HG02938 (cell line): ENCODE data around the gene PCID2.

Experiments
- ATAC-seq: cut with Tn5 transposase; IDR thresholded peaks from one replicate; pipeline ENCODE4 v1.9.1; 2021; ENCODE audit warnings: mild to moderate bottlenecking, moderate library complexity; ENCODE audit not compliant: unreplicated experiment

Gene PCID2

DNA sequence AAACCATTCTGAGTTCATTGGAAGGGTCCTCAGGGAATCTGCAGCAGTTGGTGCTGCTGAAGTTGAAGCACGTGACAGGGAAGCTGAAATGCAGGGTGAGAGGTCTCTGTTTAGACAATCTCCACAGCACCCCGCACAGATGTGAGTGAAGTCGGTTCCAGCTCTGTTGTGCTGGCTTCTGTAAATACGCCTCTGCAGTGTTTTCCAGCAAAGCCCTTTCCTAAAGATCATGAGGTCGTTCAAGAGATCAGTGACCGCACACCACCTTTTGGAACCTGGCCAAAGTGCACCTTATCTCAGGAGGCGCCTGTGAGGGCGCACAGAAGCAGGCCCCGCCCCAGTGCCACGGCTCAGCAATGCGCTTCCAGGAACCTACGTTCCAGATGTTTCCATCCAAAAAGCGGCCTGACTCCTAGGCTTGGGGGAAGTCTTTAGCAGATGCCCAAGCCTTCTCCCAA is 11.7 kb upstream of the PCID2 start:
- no peak for ATAC-seq

DNA sequence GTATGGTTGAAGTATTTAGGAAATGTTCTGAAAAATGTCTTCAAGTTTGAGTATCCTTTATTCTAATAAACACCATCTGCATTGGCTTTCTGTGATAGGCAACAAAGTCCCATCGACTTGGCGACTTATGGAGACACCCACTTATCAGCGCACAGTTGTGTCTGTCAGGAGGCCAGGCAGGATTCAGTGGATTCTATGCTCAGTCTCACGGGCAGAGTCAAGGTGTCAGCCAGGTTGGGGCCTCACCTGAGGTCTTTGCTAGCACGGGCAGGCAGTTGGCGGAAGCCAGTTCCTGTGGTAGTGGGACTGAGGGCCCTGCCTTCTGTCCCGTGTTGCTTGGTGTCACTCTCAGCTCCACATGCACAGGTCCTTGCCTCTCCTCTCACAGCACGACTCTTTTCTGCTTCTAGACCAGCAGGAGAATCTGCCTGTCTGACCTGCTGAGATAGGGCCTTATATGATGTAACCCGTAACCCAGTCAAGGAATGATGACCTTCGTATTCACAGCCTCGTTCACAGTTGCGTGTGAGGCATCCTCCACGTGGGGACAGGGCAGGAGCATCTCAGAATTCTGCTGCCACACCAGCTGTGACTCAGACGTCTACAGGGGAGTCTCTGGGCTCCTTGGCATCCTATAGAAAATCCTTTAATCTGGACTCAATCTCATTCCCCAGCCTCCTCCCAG is 10.9 kb upstream of the PCID2 start:
- no peak for ATAC-seq

DNA sequence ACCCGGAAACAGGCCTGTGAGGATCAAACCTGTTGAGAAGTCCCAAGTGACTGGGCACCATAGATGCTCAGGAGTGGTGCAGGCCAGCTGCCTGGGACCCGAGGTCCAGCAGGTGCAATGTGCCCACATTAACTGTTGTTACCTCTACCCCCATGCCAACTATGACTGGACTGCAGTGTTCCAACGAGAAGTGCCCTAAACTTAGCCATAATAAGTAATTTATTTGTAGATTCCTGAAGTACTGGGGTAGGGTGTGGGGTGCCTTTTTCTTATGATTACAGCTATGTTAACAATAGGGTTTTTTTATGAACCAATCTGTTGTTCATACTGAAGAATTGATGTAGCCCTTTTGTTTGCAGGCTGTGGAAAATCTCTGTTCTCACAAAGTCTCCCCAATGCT is 10.1 kb upstream of the PCID2 start:
- no peak for ATAC-seq

DNA sequence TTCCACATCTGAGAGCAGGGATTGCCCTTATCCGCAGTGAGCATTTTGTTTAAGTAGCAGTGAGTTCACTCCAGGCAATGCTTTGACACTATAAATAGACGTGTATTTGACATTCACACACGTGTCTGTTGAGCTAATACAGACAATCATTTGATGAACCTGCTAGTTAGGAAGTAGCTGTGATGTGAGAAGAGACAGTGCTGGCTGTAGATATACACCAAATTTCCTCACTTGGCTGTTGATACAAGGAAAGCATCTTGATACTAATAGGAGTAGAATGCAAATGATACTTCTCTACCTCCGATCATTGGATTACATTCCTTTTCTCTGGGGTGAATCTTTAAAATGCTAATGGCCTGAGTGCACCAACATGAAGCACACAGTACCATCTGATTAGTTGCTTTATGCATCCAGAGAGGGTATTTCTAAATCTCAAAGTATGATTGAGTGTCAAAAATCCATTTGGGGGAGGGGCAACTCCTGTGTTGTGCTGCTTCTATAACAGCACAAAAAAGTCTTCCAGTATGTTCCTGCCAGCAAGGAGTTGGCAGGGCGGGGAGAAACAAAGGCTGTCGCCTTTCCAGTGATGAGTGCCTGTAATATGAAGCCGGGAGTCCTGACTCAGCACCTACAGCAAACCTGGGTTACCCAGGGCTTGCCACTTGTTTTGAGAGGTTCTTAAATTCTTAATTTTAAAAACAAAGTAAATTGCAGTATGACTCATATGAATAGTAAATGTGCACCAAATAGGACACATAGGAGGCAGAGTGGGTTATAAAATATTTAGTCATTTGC is 8.0 kb upstream of the PCID2 start:
- no peak for ATAC-seq

DNA sequence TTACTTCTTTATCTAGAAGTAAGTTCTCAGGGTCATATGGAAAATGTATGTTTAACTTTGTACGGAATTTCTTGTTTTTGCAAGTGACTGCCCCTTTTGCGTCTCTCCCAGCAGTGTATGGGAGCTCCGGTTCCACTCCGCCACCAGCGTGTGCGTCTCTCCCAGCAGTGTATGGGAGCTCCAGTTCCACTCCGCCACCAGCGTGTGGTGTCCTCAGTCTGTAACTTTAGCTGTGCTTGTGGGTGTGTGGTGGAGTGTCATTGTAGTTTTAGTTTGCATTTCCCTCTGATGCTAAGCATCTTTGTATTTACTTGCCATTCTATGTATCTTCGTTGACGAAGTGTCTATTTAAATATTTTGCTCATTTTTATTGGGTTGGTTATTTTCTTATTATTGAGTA is 3.3 kb upstream of the PCID2 start:
- no peak for ATAC-seq

DNA sequence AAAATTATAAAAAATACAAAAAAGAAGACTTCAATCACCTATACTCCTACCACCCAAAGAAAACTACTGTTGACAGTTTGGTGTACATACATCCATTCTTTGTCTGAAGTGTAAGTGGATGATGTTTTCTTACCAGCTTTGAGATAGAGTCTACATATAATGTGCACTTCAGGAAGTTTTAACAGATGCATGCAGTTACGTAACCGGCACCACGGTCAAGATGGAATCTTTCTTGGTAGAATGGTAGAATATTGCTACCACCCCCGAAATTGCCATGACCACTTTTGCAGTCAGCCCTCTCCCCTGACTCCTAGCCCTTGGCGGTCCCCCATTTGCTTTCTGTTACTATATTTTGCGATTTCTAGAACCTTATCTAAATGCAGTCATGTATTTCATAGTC is 2.4 kb upstream of the PCID2 start:
- ATAC-seq = no peak

DNA sequence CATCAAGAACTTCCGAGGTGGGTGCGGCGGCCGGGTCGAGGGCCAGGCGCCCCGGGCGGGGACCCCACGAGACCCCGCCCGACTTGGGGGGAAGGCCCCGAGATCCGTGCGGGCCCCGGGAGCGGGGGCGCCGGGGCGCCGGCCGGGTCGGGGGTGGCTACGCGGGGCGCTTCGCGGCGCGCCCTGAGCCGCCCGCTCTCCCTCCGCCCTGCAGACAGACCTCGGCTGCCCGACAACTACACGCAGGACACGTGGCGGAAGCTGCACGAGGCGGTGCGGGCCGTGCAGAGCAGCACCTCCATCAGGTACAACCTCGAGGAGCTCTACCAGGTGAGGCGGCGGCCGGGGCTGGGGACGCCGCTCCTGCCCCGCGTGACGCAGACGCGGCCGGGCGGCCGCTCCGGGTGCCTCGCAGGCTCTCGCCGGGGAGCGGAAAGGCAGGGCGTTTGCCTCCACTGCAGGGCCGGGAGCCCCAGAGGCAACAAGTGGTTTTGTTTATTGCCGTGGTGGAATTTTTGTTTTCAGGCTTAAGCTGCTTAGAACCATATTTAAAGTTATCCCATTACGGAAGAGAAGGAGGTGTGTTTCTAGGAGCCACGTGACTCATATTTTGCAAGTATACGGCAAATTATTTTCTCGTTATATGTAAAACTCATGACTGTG is 1.4 kb upstream of the PCID2 start:
- peak; percentile 36 for ATAC-seq

DNA sequence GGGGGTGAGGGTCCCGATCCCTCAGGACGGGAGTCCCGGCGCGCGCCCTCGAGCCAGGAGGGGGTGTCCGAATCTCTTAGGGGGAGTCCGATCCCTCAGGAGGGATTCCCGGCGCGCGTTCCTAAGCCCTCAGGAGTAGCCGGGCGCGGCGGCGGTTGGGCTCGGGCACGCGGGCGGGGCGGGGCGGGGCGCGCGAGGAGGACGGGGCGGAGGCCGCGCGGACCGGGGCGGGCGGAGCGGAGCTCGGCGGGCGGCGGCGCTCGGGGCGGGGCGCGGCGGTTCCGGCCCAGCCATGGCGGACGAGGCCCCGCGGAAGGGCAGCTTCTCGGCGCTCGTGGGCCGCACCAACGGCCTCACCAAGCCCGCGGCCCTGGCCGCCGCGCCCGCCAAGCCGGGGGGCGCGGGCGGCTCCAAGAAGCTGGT is 878 bp upstream of the PCID2 start, which contains the start of gene CUL4A:
Gene CUL4A, plus strand, starts transcription at position 278 of the 423 bp plus-strand sequence. Its CDS starts 15 bp downstream, at position 293.
- ATAC-seq = peak; percentile 33

DNA sequence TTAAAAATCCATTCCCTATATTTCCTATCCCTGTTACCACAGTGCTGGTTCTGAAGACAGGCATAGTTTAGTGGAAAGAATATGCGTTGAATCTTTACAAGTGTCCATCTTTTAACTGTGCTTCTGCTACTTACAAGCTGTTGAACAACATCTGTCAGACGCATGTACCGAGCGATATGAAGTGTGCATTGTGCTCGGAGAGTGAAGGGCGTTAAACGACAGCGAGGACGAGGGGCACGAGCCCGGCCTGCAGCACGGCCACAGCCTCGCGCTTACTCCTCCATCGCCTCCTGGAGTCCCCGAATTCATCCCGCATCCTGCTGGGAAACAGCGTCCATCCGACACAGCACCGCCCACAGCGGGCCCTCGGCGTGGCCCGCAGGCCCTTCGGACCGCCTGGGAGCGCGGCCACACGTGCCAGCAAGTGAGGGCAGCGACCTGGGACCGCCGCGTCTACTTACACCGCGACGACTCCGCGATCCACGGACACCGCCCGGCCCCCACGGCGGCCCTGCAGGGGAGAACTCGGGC is 514 bp downstream of the PCID2 start:
- peak; percentile 23 for ATAC-seq

DNA sequence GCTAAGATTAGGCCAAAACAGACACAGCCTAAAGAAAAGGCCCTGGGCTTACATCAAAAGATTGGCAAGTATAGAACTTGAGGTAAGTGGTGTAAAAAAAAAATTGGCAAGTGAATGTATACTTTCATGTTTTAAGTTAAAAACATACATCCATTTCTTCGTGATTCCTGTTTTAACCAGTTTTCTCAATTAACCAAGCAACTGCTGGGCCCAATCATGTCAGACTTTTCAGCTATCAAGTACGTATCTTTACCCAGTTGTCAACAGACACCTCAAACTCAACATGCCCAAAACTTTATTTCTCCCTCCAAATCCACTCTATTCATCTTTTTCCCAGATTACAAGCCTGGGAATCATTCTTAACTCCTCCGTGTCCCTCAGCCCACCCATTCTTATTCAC is 1.0 kb downstream of the PCID2 start:
- no peak for ATAC-seq

DNA sequence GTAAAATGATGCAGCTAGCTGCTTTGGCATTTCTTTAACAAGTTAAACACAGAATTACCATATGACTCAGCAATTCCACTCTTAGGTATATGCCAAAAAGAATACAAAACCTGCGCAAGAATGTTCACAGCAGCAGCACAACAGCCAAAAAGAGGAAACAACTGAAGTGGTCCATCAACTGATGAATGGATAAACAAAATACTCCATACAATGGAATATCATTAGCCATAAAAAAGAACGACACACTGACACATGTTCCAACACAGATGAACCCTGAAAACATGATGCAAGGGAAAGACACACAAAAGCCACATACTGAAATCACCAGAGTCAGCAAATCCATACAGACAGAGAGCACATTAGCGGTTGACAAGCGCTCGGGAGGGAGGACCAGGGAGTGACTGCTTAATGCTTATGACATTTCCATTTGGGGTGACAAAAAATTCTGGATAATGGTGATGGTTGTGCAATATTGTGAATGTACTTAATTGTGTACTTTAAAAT is 3.0 kb downstream of the PCID2 start:
- no peak for ATAC-seq

DNA sequence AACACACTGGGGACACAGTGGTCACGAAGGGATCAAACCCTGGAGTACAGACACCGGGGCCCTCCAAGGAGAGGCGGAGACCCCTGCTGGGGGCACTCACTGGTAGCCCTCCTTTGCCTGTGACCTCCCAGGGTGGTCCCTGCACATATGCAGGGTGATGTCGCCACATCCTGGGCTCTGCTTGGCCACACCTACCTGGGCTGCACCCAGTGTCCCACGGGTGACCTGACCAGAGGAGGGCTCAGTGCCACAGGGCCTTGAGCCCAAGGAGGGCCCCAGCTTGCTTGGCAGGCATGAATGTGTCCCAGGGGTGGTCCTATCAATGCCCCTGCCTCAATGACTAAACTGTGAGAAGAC is 4.1 kb downstream of the PCID2 start:
- ATAC-seq = no peak

DNA sequence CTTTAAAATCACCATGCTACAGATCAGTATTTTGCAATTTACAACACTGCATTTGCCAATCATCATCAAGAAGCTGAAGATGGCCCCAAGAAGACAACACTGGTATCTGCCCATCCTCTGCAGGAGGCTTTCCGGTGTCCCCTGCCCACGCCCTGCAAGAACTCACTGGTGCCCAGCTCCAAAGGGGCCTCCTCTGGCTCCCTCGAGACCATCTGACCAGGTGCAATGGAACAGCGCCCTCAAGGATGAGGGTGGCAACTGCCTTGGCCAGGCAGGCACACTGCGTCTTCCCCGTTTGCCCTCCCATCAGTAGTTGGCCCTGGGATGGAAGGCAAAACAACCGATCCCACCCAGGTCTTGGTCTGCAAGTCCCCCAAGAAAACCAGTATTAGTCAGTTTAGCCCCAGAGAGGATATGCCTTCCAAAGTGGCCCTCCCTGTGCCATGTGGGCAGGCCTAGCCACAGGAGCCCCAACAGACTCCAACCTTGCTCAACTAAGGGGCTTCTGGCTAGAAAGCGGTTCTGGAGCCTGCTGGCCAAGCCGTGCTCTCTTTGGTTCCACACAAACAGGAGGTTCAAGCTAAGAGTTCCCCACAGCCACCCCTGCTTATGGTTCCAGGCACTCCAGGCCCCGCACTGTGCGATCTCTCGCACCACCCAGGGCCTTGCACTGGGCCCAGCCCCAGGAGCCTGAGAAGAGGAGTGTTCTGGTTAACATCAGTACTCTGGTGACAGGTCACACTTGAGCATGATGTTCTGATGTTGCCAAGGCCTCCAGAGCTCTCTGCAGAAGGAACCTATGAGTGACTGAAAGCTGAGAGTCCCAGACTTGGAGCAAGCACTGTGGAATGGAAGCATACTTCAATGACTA is 4.7 kb downstream of the PCID2 start:
- ATAC-seq = no peak

DNA sequence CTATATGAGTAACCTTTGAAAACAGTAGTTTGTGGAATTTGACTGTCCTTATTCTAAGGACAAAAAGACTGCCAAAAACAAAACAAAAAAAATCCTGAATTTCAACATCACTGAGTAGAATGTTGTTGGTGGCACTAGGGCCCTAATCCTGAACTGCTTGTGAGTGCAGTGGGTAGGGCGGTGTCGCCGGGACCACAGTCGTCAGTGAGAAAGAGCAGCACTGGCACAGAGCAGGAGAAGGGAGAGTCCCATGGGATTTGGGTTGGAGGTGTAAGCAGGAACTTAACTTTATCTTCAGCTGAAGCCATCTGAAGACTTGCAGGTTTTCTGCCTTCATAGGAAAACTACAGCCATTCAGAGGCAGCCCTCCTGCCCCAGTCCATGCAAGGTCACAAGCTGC is 5.6 kb downstream of the PCID2 start:
- no peak for ATAC-seq

DNA sequence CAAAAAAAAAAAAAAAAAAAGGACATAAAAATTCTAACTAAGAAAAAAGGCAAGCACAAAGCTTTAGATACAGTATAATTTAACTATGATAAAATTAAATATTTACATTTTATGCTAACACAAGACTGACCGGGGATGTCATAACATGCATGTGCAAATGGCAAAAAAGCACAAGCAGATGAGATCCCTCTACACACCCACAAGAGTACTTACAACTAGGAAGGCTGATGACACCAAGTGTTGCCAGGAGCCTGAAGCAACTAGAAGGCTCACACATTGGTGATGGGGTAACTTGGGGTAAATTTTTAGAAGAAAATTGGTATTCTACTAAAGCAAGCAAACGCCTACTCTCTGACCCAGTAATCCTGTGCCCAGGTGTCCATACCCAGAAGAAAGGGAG is 6.7 kb downstream of the PCID2 start:
- no peak for ATAC-seq

DNA sequence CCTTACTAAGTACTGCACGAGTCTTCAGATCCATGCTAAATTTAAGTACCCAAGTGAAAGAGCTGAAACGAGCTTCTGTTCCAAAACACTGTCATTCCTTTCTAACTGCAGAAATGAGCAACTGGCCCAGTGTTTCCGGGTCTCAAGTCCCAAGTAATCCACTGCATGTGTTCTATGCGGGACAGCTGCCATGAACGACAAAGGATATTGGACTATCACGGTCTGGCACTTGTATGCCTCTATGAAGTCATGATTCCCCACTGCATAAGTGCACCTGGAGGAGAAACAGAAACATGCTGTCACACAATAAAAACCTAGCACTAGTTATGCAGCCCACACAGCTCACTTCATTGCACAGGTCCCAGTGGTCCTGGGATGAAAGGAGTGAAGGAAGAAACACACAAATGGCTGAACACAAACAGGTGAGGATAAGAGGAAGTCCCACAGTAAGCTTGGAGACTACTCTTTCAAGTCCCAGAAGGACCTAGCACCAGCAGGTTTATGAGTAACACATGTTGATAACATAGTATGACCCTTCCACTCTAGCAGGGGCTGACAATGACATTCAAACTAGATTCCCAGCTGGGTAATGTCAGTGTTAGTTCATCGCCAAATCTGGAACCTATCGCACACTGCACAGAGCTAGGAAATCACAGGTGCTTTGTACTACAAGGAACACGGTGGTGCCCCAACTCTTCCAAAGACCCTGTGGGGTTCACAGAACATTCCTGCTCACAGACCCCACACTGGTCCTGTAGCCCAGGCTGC is 11.3 kb downstream of the PCID2 start:
- ATAC-seq = no peak

DNA sequence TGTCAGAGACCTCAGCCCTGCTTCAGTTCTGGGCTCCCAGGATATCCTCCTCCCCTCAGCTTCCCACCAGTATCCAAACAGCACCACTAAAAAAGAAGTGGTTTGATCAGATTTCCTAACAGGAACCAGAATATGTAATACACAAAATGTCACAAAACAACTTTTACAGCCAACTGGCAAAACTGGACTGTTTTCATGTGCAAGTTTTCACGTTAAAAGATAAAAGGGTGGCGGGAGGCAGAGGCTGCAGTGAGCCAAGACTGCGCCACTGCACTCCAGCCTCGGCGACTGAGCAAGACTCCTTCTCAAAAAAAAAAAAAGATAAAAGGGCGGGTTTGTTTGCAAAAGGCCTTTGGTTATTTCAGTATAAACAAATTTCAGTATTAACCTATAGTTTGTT is 13.1 kb downstream of the PCID2 start:
- ATAC-seq = no peak

DNA sequence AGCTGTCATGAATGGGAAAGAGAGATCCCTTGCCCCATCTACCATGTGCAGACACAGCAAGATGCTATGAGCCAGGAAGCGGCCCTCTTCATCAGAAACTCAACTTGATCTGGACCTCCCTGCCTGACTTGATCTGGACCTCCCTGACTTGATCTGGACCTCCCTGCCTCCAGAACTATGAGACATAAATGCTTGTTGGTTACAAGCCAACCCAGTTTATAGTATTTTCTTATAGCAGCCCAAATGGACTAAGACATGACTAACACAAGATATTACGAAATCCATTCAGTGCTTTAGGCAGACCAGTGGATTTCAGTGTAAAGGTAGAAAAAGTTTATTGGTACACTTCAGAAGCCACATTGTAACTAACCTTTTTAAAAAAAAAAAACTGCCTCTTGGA is 15.6 kb downstream of the PCID2 start:
- no peak for ATAC-seq

DNA sequence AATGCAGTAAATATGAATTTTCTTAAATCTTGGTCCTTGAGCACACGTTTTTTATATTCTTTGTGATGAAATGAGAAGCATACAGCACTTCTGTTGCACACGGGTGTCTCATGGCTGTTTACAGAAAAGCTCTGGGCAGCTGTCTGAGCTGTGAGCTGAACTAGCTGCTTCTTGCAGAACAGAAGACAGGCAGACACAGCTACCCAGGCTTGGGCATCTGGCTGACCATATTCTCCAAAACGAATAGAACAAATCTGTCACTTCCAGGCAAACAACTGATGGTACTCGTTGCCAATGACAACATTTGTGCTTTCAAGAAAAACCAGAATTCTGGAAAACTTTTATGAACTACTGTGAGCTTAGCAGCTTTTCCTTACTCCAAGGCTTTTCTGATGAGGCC is 16.2 kb downstream of the PCID2 start:
- ATAC-seq = no peak

DNA sequence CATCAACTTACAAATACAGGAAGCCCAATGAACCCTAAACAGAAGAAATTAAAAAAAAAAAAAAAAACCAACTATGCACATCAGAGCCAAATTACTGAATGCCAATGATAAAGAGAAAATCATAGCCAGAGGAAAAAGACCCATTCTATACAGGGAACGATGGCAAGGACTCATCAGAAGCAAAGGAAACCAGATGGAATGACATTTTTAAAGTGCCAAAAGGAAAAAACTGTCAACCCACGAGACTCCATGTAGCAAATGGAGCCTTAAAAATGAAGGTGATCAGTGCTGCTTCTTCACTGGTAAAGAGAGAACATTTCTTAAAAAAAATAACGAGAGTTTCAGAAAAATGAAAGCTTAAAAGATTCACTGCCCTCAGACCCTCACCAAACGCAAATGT is 18.3 kb downstream of the PCID2 start:
- ATAC-seq = no peak
